ENCODE data around the gene TMEM214. TPM values are rescaled to one million over a fixed set of nuclear protein-coding genes. Genes with fewer than 3 reads are reported as not detected.

The TMEM214 gene
- total RNA-seq, 1 experiment from 2014 or later, result 55.3 TPM

DNA sequence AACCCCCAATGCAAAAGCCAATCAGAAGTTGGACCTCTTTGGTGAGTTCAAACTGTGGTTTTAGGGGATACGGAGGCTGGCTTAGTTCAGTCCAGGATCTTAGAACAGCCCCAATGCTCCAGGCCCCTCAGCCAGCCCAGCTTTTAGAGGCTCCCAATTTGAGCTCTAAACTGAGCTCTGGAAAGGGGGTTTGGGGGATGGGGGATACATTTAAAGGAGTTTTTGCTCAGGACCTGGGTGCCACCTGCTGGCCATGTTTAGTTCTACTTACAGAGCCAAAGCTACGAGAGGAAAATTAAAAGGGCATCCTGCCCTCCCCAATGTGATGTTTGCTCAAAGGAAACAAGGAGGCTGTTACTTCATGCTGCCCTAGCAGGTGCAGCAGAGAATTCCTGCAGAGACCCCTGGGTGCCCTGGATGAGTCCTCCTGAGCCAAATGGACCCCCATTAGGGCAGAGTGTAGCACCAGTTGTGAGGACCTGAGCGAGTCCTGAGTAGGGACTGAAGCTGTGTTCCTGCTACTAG, 15.9 kb upstream of the TMEM214 start:
- peaks cover 10% of the 10 kb centered on the region; the same call in 1 of the 2 replicates for H3K27me3 Mint-ChIP-seq (ENCODE audit: low read depth)
- H3K4me1 Mint-ChIP-seq, result peaks cover 7 to 13% of the 10 kb centered on the region in 2 experiments
- no peak overlapping the region for H4K5ac ChIP-seq (ENCODE audit: insufficient read length, low read depth, low read length)
- H3K4me3 Mint-ChIP-seq, result no peak overlapping the region
- peaks cover 4% of the 10 kb centered on the region; the same call in 1 of the 2 replicates for H3K4me1 ChIP-seq (ENCODE audit: insufficient read depth, low read length)
- H3T11ph ChIP-seq (ENCODE audit: low read length), result no peak overlapping the region
- no peaks in the 10 kb centered on the region for H3K23me2 ChIP-seq (ENCODE audit: insufficient read length, low read depth, low read length, poor library complexity, severe bottlenecking)
- H3K56ac ChIP-seq (ENCODE audit: insufficient read length, low read depth, low read length), result no peak overlapping the region
- no peak overlapping the region for H3K27ac ChIP-seq (ENCODE audit: insufficient read length, low read depth, low read length)
- H3K23ac ChIP-seq (ENCODE audit: insufficient read length, low read depth, low read length), result no peak overlapping the region
- no peak overlapping the region for H2BK120ac ChIP-seq (ENCODE audit: low read depth, low read length, poor library complexity, severe bottlenecking)
- H4K91ac ChIP-seq (ENCODE audit: insufficient read length, low read depth, low read length), result no peak overlapping the region
- peaks cover 20% of the 10 kb centered on the region for H3K9me3 ChIP-seq (ENCODE audit: control insufficient read depth, low read depth, low read length)
- no peaks in the 10 kb centered on the region for H3K79me2 ChIP-seq (ENCODE audit: insufficient read depth, low read length)
- H3K4ac ChIP-seq (ENCODE audit: low read depth, low read length), result no peak overlapping the region
- no peak overlapping the region for H3K18ac ChIP-seq (ENCODE audit: insufficient read length, low read depth, low read length)
- H2BK5ac ChIP-seq (ENCODE audit: insufficient read length, low read length), result no peak overlapping the region
- H3K14ac ChIP-seq (ENCODE audit: insufficient read depth, low read length), result no peak overlapping the region
- H2BK12ac ChIP-seq (ENCODE audit: insufficient read length, low read depth, low read length), result no peak overlapping the region
- H3K9me3 Mint-ChIP-seq, result peaks cover 13 to 20% of the 10 kb centered on the region in 2 experiments
- no peak overlapping the region for H4K8ac ChIP-seq (replicated peaks; ENCODE audit: insufficient read length, low read depth, low read length)
- H3K4me2 ChIP-seq (ENCODE audit: insufficient read depth, insufficient read length, low read length), result no peak overlapping the region
- no peak overlapping the region for H2AFZ ChIP-seq (ENCODE audit: low read length)
- peak; percentile 73 for DNase-seq
- H3K27ac Mint-ChIP-seq, result no peak overlapping the region
- no peak overlapping the region for H2BK15ac ChIP-seq (ENCODE audit: low read depth, low read length)
- H2BK20ac ChIP-seq (ENCODE audit: low read depth, low read length, poor library complexity, severe bottlenecking), result peak overlapping the region; percentile 91
- no CpG with 5 or more reads among the region's 3 CpGs for WGBS (ENCODE audit: extremely low coverage, insufficient read length, low lambda C conversion rate)
- TF ChIP-seq CTCF (conservative IDR thresholded peaks at IDR 0.05), result peak; percentile 86
- no peaks in the 10 kb centered on the region for H4K20me1 ChIP-seq (ENCODE audit: control insufficient read depth, insufficient read depth, insufficient read length)
- peaks cover 12 to 32% (median 26%) of the 10 kb centered on the region in 3 experiments for H3K36me3 Mint-ChIP-seq (ENCODE audit: insufficient read depth in 1 of 3, low read depth in 3 of 3)
- no peaks in the 10 kb centered on the region; the same call in 1 of the 2 replicates for H3K27me3 ChIP-seq (ENCODE audit: insufficient read depth, low read length)
- no peak overlapping the region for H3K9ac ChIP-seq (ENCODE audit: extremely low read depth, insufficient read length, low read length)
- no peak overlapping the region for H2AK5ac ChIP-seq (ENCODE audit: insufficient read length, low read length)
- no peaks in the 10 kb centered on the region for H3K79me1 ChIP-seq (ENCODE audit: insufficient read depth, low read depth, low read length, poor library complexity, severe bottlenecking)
